Osteocyte (in vitro differentiated cells): ENCODE results near the gene IQCH. TPM values are rescaled to one million over a fixed set of nuclear protein-coding genes. Genes with fewer than 3 reads are reported as not detected.

Experiments
- DNase-seq: peaks from one replicate; pipeline ENCODE4 v3.0.0; 2021; ENCODE audit warnings: mixed read lengths; ENCODE audit not compliant: unreplicated experiment; ENCODE audit errors: extremely low spot score
- H3K27ac Mint-ChIP-seq: one replicate; pipeline ENCODE4 v1.8.0; 2021; ENCODE audit warnings: mild to moderate bottlenecking, mixed read lengths; ENCODE audit not compliant: unreplicated experiment
- H3K27me3 Mint-ChIP-seq: one replicate; pipeline ENCODE4 v1.8.0; 2021; ENCODE audit warnings: mixed read lengths; ENCODE audit not compliant: unreplicated experiment
- H3K36me3 Mint-ChIP-seq: one replicate; pipeline ENCODE4 v1.8.0; 2021; ENCODE audit warnings: mixed read lengths; ENCODE audit not compliant: unreplicated experiment
- H3K4me1 Mint-ChIP-seq: one replicate; pipeline ENCODE4 v1.8.0; 2021; ENCODE audit warnings: mixed read lengths; ENCODE audit not compliant: unreplicated experiment
- H3K4me3 Mint-ChIP-seq: one replicate; pipeline ENCODE4 v1.8.0; 2021; ENCODE audit warnings: mild to moderate bottlenecking, moderate library complexity, mixed read lengths; ENCODE audit not compliant: unreplicated experiment
- H3K9me3 Mint-ChIP-seq: one replicate; pipeline ENCODE4 v1.8.0; 2021; ENCODE audit warnings: mixed read lengths; ENCODE audit not compliant: unreplicated experiment
- CTCF ChIP-seq: fragments of 200-600 bp; sonication (generic); IDR thresholded peaks from 2 replicates; pipeline ENCODE4 v1.5.0; 2021; ENCODE audit warnings: antibody characterized with exemption, mild to moderate bottlenecking, moderate library complexity
- long read RNA-seq: library from polyadenylated mRNA; unstranded; transcript quantifications from one replicate; pipeline ENCODE4 v2.0.0, GENCODE V29; 2021
- total RNA-seq: library from RNA; stranded (reverse); gene quantifications from 2 replicates; pipeline ENCODE4 v1.2.1, GENCODE V29; 2021

Gene IQCH
- 1.2 and 2.0 TPM in 2 replicates for total RNA-seq
- long read RNA-seq, partial matches to known transcripts: 0 of 6 reads
- long read RNA-seq, other reads (novel, unspliced or antisense): 5 of 6 reads

- TF ChIP-seq CTCF: no peak
- H3K27ac Mint-ChIP-seq: peak within 1 kb of the TSS; percentile 93
- H3K4me1 Mint-ChIP-seq: peaks cover 31% of the 10 kb centered on the region
Observed at GRCh38 chr15:67254238-67255175, at the start of gene IQCH, which contains the start of gene AAGAB. Gene IQCH (plus strand): TSS chr15:67254786. CDS start chr15:67254897, 111 bp downstream. Gene AAGAB (minus strand): TSS chr15:67254661. CDS start chr15:67254631, 30 bp downstream.

GRCh38 chr15:67207555-67208207, 46.9 kb upstream of the IQCH start:
- Mint-ChIP-seq H3K27ac (no peak overlapping the region), H3K4me3 (no peak overlapping the region), H3K4me1 (no peaks in the 10 kb centered on the region), H3K9me3 (no peaks in the 10 kb centered on the region), H3K27me3 (no peaks in the 10 kb centered on the region), H3K36me3 (peaks cover 44% of the 10 kb centered on the region)
- DNase-seq: no peak
- no peak for TF ChIP-seq CTCF

More at GRCh38 chr15:67254238-67255175, at the start of gene IQCH, which contains the start of gene AAGAB:
- Mint-ChIP-seq H3K36me3 (no peaks in the 10 kb centered on the region), H3K27me3 (no peaks in the 10 kb centered on the region), H3K9me3 (no peaks in the 10 kb centered on the region), H3K4me3 (peak within 1 kb of the TSS; percentile 96)
- DNase-seq: peak; percentile 100

GRCh38 chr15:67208396-67208795, 46.2 kb upstream of the IQCH start:
- Mint-ChIP-seq H3K27me3 (no peaks in the 10 kb centered on the region), H3K36me3 (peaks cover 40% of the 10 kb centered on the region), H3K27ac (no peak overlapping the region), H3K4me3 (no peak overlapping the region), H3K4me1 (no peaks in the 10 kb centered on the region), H3K9me3 (no peaks in the 10 kb centered on the region)
- no peak for TF ChIP-seq CTCF
- DNase-seq: no peak

- DNase-seq: no peak
- H3K4me3 Mint-ChIP-seq: no peak overlapping the region
- no peak for TF ChIP-seq CTCF
- H3K27me3 Mint-ChIP-seq: no peaks in the 10 kb centered on the region
- H3K4me1 Mint-ChIP-seq: peaks cover 3% of the 10 kb centered on the region
- H3K27ac Mint-ChIP-seq: no peak overlapping the region
- H3K36me3 Mint-ChIP-seq: peaks cover 21% of the 10 kb centered on the region
- no peaks in the 10 kb centered on the region for H3K9me3 Mint-ChIP-seq
Observed at GRCh38 chr15:67210555-67211168, 43.9 kb upstream of the IQCH start.
